ENCODE data around the gene CYP4F11.
"Not testable (repeated sequence)": the region's sequence is repeated elsewhere in the genome, so short reads cannot be mapped to it uniquely, and the experiment has no call there.

CYP4F11 gene

DNA sequence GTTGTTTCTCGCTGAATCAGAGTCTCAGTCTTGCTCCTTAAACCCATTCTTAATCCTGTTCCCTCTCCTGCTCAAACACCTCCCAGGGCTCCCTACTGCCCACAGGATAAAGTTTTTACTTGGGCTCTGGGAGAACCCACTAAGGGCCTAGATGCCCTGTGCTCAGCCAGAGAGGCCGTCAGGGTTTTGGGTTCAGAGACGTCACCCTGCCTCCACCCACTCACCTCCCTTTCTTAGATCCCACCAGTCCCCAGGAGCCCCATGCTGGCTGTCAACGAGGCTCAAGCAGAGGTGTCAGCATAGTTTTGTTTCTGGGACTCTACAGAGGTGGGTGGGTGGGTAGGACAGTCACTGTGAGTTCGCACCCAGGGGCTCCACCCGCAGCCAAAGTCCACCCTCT, 20.9 kb downstream of the CYP4F11 start:
- no peaks in the 10 kb centered on the region for H3K36me3 ChIP-seq (ENCODE audit: insufficient read depth, low read length)
- no peak for DNase-seq (ENCODE audit: low read depth, low spot score)
- TF ChIP-seq FOXP2 (optimal IDR thresholded peaks at IDR 0.05; ENCODE audit: control extremely low read depth, extremely low read length, insufficient read depth) (no peak), EZH2 (IDR thresholded peaks at IDR 0.05) (no peak), POLR2AphosphoS5 (IDR thresholded peaks at IDR 0.05; ENCODE audit: borderline replicate concordance, low read depth, low read length) (no peak)
- no peak overlapping the region for H3K4me3 ChIP-seq
- no peak overlapping the region for H3K27ac ChIP-seq
- H3K9me3 ChIP-seq (ENCODE audit: low read depth, low read length) = no peaks in the 10 kb centered on the region
- no peak overlapping the region for H3K9ac ChIP-seq (ENCODE audit: insufficient read length)

DNA sequence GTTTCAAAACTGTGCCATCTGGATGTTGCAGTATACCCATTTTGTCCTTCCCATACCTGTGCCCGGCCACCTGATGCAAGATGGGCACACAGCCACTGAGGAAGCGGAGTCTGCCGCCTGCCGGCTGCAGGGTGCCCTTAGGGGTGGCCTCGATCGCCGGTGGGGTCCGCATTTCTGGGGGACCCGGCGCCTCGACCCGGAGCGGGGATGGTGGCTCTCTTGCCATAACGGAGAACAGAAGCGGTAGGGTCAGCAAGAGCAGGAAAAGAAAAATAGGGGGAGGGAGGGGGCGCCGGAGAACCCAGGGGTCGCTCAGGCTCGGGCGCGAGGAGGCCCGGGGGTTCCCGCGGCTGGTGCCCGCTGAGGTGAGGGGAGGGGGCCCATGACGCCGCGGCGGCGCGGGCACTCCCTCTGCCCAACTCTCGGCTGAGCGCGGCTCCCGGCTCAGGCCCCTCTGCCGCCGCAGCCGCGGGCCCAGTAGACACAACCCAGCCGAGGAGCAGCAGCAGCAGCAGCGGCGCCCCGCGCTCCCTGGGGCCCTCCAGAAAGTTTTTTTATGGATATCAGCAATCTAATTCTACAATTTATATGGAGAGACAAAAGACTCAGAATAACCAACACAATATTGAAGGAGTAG, 22.6 kb downstream of the CYP4F11 start:
- H3K36me3 ChIP-seq (ENCODE audit: insufficient read depth, low read length) = no peaks in the 10 kb centered on the region
- no peak for DNase-seq (ENCODE audit: low read depth, low spot score)
- H3K9ac ChIP-seq (ENCODE audit: insufficient read length) = no peak overlapping the region
- H3K27ac ChIP-seq = no peak overlapping the region
- TF ChIP-seq POLR2AphosphoS5 (IDR thresholded peaks at IDR 0.05; ENCODE audit: borderline replicate concordance, low read depth, low read length) (no peak), EZH2 (IDR thresholded peaks at IDR 0.05) (no peak), FOXP2 (optimal IDR thresholded peaks at IDR 0.05; ENCODE audit: control extremely low read depth, extremely low read length, insufficient read depth) (no peak)
- H3K4me3 ChIP-seq = no peak overlapping the region
- no peaks in the 10 kb centered on the region for H3K9me3 ChIP-seq (ENCODE audit: low read depth, low read length)

DNA sequence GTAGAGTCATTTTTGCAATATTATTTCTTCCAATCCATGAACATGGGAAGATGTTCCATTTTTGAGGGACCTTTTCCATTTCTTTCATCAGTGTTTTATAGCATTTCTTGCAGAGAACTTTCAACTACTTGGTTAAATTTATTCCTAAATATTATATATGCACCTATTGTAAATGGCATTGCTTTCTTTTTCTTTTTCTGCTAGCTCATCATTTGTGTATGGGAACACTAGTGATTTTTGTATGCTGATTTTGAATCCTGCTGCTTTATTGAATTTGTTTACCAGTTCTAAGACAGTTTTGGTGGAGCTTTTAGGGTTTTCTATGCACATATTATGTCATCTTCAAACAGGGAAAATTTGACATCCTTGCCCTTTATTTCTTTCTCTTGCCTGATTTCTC, 29.3 kb downstream of the CYP4F11 start:
- no peak for DNase-seq (ENCODE audit: low read depth, low spot score)
- Histone ChIP-seq H3K4me3 (no peak overlapping the region), H3K27ac (no peak overlapping the region), H3K9ac (ENCODE audit: insufficient read length) (no peak overlapping the region), H3K9me3 (ENCODE audit: low read depth, low read length) (no peaks in the 10 kb centered on the region), H3K36me3 (ENCODE audit: insufficient read depth, low read length) (no peaks in the 10 kb centered on the region)
- TF ChIP-seq FOXP2 (optimal IDR thresholded peaks at IDR 0.05; ENCODE audit: control extremely low read depth, extremely low read length, insufficient read depth) (no peak), POLR2AphosphoS5 (IDR thresholded peaks at IDR 0.05; ENCODE audit: borderline replicate concordance, low read depth, low read length) (no peak), EZH2 (IDR thresholded peaks at IDR 0.05) (no peak)

DNA sequence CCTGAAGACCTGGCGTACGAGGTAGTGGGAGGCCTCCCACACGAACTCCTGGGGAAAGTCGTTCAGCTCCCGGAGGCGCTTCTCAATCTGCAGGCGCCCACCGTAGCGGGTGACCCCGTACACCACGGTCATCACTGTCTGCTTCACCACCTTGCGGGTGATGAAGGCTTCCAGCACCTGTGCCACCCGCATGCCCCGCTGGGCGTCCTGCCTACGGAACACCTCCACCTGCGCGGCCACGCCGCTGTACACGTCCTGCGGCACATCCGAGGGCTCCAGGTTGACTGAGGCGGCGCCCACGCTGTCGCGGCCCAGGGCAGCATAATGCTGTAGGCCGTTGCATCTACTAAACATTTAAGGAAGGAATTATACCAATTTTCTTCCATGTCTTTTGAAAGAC, 31.4 kb downstream of the CYP4F11 start:
- not testable (repeated sequence) for DNase-seq (ENCODE audit: low read depth, low spot score); H3K4me3 ChIP-seq

DNA sequence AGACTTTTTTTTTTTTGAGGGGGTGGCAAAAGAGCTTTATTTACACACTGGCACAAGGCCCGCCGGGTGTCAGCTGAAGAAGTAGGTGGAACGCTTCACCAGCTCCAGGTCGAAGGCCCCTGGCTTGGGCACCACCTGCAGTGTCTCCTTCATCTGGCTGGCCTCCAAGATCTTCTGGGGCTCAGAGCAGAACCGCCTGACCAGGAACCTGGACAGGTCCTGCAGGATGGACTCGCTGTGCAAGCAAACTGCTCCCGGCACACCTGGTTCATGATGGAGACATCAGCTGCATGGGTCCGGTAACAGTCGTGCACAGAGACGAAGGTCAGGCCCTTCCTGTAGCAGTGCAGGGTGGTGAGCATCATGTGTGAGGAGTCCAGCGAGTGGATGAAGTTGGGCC, 32.1 kb downstream of the CYP4F11 start:
- H3K9ac ChIP-seq (ENCODE audit: insufficient read length) = no peak overlapping the region
- H3K27ac ChIP-seq = no peak overlapping the region
- H3K4me3 ChIP-seq = no peak overlapping the region
- no peaks in the 10 kb centered on the region for H3K9me3 ChIP-seq (ENCODE audit: low read depth, low read length)
- no peaks in the 10 kb centered on the region for H3K36me3 ChIP-seq (ENCODE audit: insufficient read depth, low read length)
- TF ChIP-seq EZH2 (IDR thresholded peaks at IDR 0.05) = no peak
- no peak for TF ChIP-seq POLR2AphosphoS5 (IDR thresholded peaks at IDR 0.05; ENCODE audit: borderline replicate concordance, low read depth, low read length)
- TF ChIP-seq FOXP2 (optimal IDR thresholded peaks at IDR 0.05; ENCODE audit: control extremely low read depth, extremely low read length, insufficient read depth) = no peak
- DNase-seq (ENCODE audit: low read depth, low spot score) = no peak

More for the DNA sequence above, 31.4 kb downstream of the CYP4F11 start:
- not testable (repeated sequence) for H3K9me3 ChIP-seq (ENCODE audit: low read depth, low read length); H3K27ac ChIP-seq; H3K36me3 ChIP-seq (ENCODE audit: insufficient read depth, low read length); H3K9ac ChIP-seq (ENCODE audit: insufficient read length)

DNA sequence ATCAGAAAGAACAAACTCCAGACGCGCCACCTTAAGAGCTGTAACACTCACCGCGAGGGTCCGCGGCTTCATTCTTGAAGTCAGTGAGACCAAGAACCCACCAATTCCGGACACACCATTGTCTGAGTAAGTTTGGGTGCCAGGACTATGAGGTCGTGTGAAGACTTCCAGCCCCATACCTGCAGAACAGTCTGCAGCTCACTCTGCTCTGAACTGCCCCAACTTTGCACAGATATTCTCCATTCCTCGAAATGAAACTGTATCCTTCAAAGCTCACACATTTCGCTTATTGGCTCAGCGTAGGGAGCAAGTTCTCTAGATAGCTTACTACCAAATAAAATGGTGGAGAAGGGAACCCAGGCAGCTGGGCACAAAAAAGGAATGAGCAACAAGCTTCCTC, 33.8 kb downstream of the CYP4F11 start:
- DNase-seq (ENCODE audit: low read depth, low spot score) = no peak
- TF ChIP-seq EZH2 (IDR thresholded peaks at IDR 0.05) (no peak), FOXP2 (optimal IDR thresholded peaks at IDR 0.05; ENCODE audit: control extremely low read depth, extremely low read length, insufficient read depth) (no peak), POLR2AphosphoS5 (IDR thresholded peaks at IDR 0.05; ENCODE audit: borderline replicate concordance, low read depth, low read length) (no peak)
- no peak overlapping the region for H3K4me3 ChIP-seq
- H3K9me3 ChIP-seq (ENCODE audit: low read depth, low read length) = no peaks in the 10 kb centered on the region
- H3K27ac ChIP-seq = no peak overlapping the region
- no peak overlapping the region for H3K9ac ChIP-seq (ENCODE audit: insufficient read length)
- no peaks in the 10 kb centered on the region for H3K36me3 ChIP-seq (ENCODE audit: insufficient read depth, low read length)

DNA sequence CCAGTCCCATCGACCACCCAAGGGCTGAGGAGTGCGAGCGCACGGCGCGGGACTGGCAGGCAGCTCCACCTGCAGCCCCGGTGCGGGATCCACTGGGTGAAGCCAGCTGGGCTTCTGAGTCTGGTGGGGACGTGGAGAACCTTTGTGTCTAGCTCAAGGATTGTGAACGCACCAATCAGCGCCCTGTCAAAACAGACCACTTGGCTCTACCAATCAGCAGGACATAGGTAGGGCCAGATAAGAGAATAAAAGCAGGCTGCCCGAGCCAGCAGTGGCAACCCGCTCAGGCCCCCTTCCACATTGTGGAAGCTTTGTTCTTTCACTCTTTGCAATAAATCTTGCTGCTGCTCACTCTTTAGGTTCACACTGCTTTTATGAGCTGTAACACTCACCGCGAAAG, 34.3 kb downstream of the CYP4F11 start:
- H3K9me3 ChIP-seq (ENCODE audit: low read depth, low read length); H3K9ac ChIP-seq (ENCODE audit: insufficient read length); H3K27ac ChIP-seq; H3K4me3 ChIP-seq; DNase-seq (ENCODE audit: low read depth, low spot score); H3K36me3 ChIP-seq (ENCODE audit: insufficient read depth, low read length): not testable (repeated sequence)

DNA sequence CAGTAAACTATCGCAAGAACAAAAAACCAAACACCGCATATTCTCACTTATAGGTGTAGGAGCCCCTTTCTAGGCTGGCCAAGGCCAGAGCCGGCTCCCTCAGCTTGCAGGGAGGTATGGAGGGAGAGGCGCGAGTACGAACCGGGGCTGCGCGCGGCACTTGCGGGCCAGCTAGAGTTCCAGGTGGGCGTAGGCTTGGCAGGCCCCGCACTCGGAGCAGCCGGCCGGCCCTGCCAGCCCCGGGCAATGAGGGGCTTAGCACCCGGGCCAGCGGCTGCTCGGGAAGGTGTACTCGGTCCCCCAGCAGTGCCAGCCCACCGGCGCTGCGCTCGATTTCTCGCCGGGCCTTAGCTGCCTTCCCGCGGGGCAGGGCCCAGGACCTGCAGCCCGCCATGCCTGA, 34.8 kb downstream of the CYP4F11 start:
- not testable (repeated sequence) for DNase-seq (ENCODE audit: low read depth, low spot score); H3K9me3 ChIP-seq (ENCODE audit: low read depth, low read length); H3K27ac ChIP-seq; H3K9ac ChIP-seq (ENCODE audit: insufficient read length); H3K36me3 ChIP-seq (ENCODE audit: insufficient read depth, low read length); H3K4me3 ChIP-seq

DNA sequence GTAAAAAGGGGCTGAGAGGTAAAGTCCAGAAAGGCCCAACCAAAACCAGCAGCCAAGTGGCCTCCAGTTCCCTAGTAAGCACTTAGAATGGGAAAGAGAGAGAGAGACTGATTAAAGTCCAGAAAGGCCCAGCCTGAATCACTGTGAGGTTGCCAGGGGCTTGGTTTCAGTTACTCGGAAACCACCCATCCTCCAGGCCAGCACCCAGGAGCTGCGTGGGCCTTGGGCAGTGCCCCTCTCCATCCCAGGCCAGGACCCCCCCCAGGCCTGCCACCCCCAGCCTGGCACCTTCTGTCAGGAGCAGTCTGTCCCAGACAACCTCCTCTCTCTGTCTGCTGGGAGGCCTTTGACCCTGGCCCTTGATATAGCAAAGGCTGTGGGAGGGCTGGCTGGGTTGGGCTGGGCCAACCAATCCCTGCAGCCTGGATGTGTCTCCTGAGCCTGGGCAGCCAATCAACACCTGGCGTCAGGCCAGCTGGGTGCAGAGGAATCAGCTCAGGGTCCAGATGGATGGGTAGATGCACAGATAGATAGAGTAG, 36.5 kb downstream of the CYP4F11 start, which contains the start of gene CYP4F2:
Gene CYP4F2 (minus strand): TSS at position 337 of the 539 bp plus-strand sequence. CDS start 463 bp downstream, outside the sequence.
- Histone ChIP-seq H3K27ac (no peak within 1 kb of the TSS), H3K9ac (ENCODE audit: insufficient read length) (no peak within 1 kb of the TSS), H3K4me3 (no peak within 1 kb of the TSS), H3K36me3 (ENCODE audit: insufficient read depth, low read length) (no peaks in the 10 kb centered on the region), H3K9me3 (ENCODE audit: low read depth, low read length) (no peaks in the 10 kb centered on the region)
- TF ChIP-seq POLR2AphosphoS5 (IDR thresholded peaks at IDR 0.05; ENCODE audit: borderline replicate concordance, low read depth, low read length) (no peak), EZH2 (IDR thresholded peaks at IDR 0.05) (no peak), FOXP2 (optimal IDR thresholded peaks at IDR 0.05; ENCODE audit: control extremely low read depth, extremely low read length, insufficient read depth) (no peak)
- DNase-seq (ENCODE audit: low read depth, low spot score) = no peak

Measured in SK-N-MC (cell line).